GM12878 (cell line): Measurements from ENCODE around the gene MTX1. TPM values are rescaled to one million over a fixed set of nuclear protein-coding genes. Genes with fewer than 3 reads are reported as not detected.

Source experiments
- ATF3 ChIP-seq: IDR thresholded peaks from 2 replicates; pipeline ENCODE4 v1.6.1; 2011; ENCODE audit warnings: low read depth, mild to moderate bottlenecking, low read length, moderate library complexity, borderline replicate concordance; ENCODE audit errors: extremely low read depth
- BRCA1 ChIP-seq: IDR thresholded peaks from 2 replicates; pipeline ENCODE4 v1.6.1; 2011; ENCODE audit warnings: low read depth, low read length, improper control_type of control experiment
- DPF2 ChIP-seq: fragments of 450-650 bp; IDR thresholded peaks from 2 replicates; pipeline ENCODE4 v1.6.1; 2017; ENCODE audit warnings: mild to moderate bottlenecking
- EP300 ChIP-seq, 2 experiments: fragments of 150-350 bp in 1 of 2; IDR thresholded peaks; 2 replicates each; pipeline ENCODE4 v1.6.1; 2011 to 2012; ENCODE audit warnings: low read depth in 2 of 2, low read length in 2 of 2, borderline replicate concordance in 1 of 2, improper control_type of control experiment in 1 of 2, inconsistent platforms in 1 of 2; ENCODE audit not compliant: control insufficient read depth in 1 of 2
- EZH2 ChIP-seq: IDR thresholded peaks from 2 replicates; pipeline ENCODE4 v1.6.1; 2012; ENCODE audit warnings: low read depth, mild to moderate bottlenecking, control low read depth, inconsistent platforms, low read length, borderline replicate concordance; ENCODE audit not compliant: control insufficient read depth
- FOXK2 ChIP-seq: fragments of 450-650 bp; IDR thresholded peaks from 2 replicates; pipeline ENCODE4 v1.6.1; 2017; ENCODE audit warnings: mild to moderate bottlenecking, moderate library complexity
- NFXL1 ChIP-seq: fragments of 450-650 bp; IDR thresholded peaks from 2 replicates; pipeline ENCODE4 v1.6.1; 2017; ENCODE audit warnings: antibody characterized with exemption, mild to moderate bottlenecking, borderline replicate concordance
- PML ChIP-seq: IDR thresholded peaks from 2 replicates; pipeline ENCODE4 v1.6.1; 2012; ENCODE audit warnings: low read length, inconsistent platforms
- RBBP5 ChIP-seq: fragments of 200-600 bp; sonication (generic); conservative IDR thresholded peaks from 2 replicates; pipeline ENCODE4 v1.6.1; 2016
- REST ChIP-seq: IDR thresholded peaks from 2 replicates; pipeline ENCODE4 v1.6.1; 2012; ENCODE audit warnings: mild to moderate bottlenecking, low read depth, low read length
- TAF1 ChIP-seq: IDR thresholded peaks from 2 replicates; pipeline ENCODE4 v1.6.1; 2011; ENCODE audit warnings: mild to moderate bottlenecking, low read depth, low read length, borderline replicate concordance
- ZBTB4 ChIP-seq: fragments of 450-650 bp; formaldehyde crosslinking; IDR thresholded peaks from 2 replicates; pipeline ENCODE4 v1.4.0; 2022; ENCODE audit warnings: mild to moderate bottlenecking, moderate library complexity
- ZNF217 ChIP-seq: fragments of 450-650 bp; IDR thresholded peaks from 2 replicates; pipeline ENCODE4 v1.6.1; 2017; ENCODE audit warnings: antibody characterized with exemption, mild to moderate bottlenecking
- ZNF592 ChIP-seq: fragments of 450-650 bp; IDR thresholded peaks from 2 replicates; pipeline ENCODE4 v1.6.1; 2017; ENCODE audit warnings: mild to moderate bottlenecking, moderate library complexity
- polyA plus RNA-seq, 11 experiments: library from polyadenylated mRNA; depleted of rRNA in 4 of 11; unstranded in 6 of 11; stranded (reverse) in 5 of 11; fragments of >200 nt; fragmentation: Nextera tagmentation in 4 of 11; fragmentation: Illumina TruSeq in 1 of 11; extraction: Ambion mirVana in 4 of 11; extraction: Trizol in 1 of 11; gene quantifications; 1 replicate in 1 of 11; 2 replicates in 10 of 11; pipeline versions ENCODE4 v1.2.1 to v1.2.3, GENCODE V29; 2011 to 2016; ENCODE audit warnings: inconsistent platforms in 2 of 11, missing spikeins in 2 of 11, low read depth in 1 of 11
- total RNA-seq, 4 experiments: library from RNA; depleted of rRNA in 3 of 4; stranded (reverse); fragments of >200 nt in 3 of 4; fragmentation: Illumina TruSeq in 1 of 4; extraction: Trizol in 1 of 4; gene quantifications; 2 replicates each; pipeline versions ENCODE4 v1.2.1 to v1.2.3, GENCODE V29; 2013 to 2021

The MTX1 gene
- total and polyA plus RNA-seq, 10 of the 15 experiments (the other 5 are each of a cell fraction or from before 2014, with no cell fraction given), result 15.8 to 92.0 (median 49.1) TPM

GRCh38 chr1:155261852-155262673, 53.6 kb downstream of the MTX1 start, which contains the start of gene SCAMP3 (continued):
- TF ChIP-seq ZNF592 (no peak), FOXK2 (peak; percentile 74), ZBTB4 (CRISPR knock-in tag) (no peak), TAF1 (peak; percentile 52; the same call in 1 of the 2 replicates), REST (0 out of 2 replicates have a peak, but pooled peaks have one; percentile 30), PML (peak; percentile 94), RBBP5 (no peak), ATF3 (peak; percentile 91), NFXL1 (no peak), DPF2 (0 out of 2 replicates have a peak, but pooled peaks have one; percentile 7), EZH2 (no peak), BRCA1 (peak; percentile 71), ZNF217 (no peak), EP300 (IDR thresholded peaks at IDR 0.05; ENCODE audit: borderline replicate concordance in 1 of 2, control insufficient read depth in 1 of 2, low read depth in 2 of 2, low read length in 2 of 2) (no peak)
